Frontal cortex (tissue), 4 donors: ENCODE data around the gene ADGRL3. TPM values are rescaled to one million over a fixed set of nuclear protein-coding genes. Genes with fewer than 3 reads are reported as not detected.
"Not testable (repeated sequence)": the region's sequence is repeated elsewhere in the genome, so short reads cannot be mapped to it uniquely, and the experiment has no call there.

ENCODE experiments used
- DNase-seq, 2 donors: peaks; one replicate each; pipeline ENCODE4 v3.0.0; 2012; ENCODE audit warnings: low spot score in 2 of 2
- FAIRE-seq: peaks from 2 replicates; lab custom pipeline; 2012; peaks lifted over from hg19 to GRCh38; lab: Jason Lieb, UNC
- total RNA-seq: library from RNA; depleted of rRNA; stranded (reverse); fragments of >200 nt; gene quantifications from one replicate; pipeline ENCODE4 v1.2.3, GENCODE V29; 2014
- donor health status: control.
- donor health status: control.
- donor health status: control.

The ADGRL3 gene
- total RNA-seq, 1 donor from 2014 or later = 302 TPM

DNA sequence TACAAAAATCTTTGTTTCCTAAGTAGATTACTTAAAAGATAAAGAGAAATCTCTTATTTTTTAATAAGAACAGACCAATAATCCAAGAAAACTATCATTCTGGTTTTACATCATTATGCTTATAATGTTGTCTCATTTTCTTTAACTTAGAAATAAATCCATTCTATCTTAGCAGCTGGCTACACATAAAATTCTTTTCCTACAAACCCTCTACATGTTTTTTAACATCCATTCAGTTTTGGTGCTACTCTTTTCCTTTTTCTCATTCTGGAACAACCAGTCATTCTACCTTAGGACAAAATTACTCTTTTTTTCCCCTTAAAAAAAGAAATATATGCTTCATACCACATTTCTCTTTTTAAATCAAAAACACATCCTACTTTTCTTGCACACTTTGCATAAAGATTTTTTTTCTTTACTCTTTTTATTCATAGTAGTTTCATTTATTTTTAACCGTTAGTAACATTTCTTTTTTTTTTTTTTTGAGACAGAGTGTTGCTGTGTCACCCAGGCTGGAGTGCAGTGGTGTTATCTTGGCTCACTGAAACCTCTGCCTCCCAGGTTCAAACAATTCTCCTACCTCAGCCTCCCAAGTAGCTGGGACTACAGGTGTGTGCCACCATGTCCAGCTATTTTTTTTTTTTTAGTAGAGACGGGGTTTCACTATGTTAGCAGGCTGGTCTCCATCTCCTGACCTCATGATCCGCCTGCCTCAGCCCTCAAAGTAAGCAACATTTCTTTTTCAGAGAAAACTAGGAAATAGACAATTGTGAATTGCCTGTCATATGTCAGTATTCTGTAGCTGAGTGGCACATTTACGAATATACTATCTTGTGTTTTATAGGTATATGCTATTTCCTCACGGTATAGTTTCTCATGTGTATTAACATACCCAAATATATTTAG lies 562.8 kb downstream of the ADGRL3 start:
- no peak for DNase-seq

DNA sequence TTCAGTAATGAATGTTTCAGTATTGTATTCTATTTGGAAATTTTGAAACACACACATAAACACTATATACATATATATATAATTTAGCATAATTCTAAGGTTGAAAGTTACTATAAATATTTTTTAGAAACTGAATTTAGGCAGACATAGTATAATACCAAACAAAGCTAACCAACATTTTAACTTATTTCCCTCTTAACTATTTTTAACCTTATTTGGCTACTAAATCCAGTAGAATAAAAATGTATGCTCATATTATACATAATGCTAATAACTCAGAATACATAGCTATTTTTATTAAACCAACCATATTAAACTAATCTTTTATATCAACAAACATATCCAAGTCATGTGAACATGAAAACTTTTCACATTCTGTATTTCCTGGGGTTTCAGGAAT lies 563.6 kb downstream of the ADGRL3 start:
- FAIRE-seq (peak; percentile 78), DNase-seq (no peak)

More for the DNA sequence above, 562.8 kb downstream of the ADGRL3 start:
- FAIRE-seq = peak; percentile 10

DNA sequence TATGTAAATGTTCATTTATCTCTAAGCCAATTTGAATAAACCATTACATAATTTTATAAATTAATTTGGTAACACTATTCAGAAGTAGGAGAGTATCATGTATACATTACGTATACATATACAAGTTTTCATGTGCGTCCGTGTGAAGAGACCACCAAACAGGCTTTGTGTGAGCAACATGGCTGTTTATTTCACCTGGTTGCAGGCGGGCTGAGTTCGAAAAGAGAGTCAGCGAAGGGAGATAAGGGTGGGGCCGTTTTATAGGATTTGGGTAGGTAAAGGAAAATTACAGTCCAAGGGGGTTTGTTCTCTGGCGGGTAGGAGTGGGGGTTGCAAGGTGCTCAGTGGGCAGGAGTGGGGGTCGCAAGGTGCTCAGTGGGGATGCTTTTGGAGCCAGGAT lies 564.0 kb downstream of the ADGRL3 start:
- not testable (repeated sequence) for FAIRE-seq, DNase-seq

DNA sequence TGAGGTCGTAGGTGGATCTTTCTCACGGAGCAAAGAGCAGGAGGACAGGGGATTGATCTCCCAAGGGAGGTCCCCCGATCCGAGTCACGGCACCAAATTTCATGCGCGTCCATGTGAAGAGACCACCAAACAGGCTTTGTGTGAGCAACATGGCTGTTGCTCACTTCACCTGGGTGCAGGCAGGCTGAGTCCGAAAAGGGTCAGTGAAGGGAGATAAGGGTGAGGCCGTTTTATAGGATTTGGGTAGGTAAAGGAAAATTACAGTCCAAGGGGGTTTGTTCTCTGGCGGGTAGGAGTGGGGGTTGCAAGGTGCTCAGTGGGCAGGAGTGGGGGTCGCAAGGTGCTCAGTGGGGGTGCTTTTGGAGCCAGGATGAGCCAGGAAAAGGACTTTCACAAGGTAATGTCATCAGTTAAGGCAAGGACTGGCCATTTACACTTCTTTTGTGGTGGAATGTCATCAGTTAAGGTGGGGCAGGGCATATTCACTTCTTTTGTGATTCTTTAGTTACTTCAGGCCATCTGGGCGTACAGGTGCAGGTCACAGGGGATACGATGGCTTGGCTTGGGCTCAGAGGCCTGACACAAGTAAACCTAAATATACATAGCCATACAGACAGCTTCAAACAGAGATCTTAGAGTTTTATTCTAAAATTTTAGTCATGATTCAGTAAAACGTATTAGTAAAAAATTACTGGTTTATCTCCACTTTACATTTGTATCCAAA lies 569.5 kb downstream of the ADGRL3 start:
- not testable (repeated sequence) for FAIRE-seq, DNase-seq

DNA sequence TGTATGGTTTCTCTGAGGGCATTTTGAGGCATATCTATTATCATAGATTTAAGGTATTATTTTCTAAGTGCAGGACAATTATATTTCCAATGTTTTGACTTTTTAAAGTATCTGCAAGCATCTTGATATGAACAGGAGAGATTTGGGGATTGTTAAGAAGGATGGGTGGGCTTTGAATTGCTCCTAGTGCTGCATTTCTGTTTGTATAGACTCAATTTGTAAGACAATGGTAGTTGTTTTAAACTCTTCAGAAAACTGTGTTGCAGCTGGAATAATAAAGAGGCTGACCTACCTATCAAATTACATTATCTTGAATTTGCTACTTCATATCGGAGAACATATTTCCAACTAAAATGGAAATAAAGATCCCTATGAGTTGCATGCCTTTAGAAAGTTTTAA lies 570.3 kb downstream of the ADGRL3 start:
- DNase-seq (no peak), FAIRE-seq (no peak)

DNA sequence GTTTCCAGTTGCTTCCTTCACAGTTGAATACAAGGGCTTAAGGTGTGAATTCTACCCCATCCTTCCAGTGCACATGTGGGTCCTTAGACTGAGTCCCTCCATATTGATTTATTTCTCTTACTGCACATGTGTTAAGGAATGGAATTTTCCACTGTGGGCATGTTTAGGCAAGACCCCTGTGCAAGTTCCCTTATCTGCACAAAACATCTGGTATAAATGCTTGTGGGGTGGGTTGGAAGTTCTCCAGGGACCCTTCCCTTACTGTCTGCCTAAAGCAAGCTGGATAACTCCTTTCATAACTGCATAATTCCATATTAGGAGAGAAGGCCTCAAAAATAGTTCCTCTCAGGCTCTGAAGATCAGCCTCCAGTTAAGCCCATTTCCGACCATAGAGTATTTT lies 570.9 kb downstream of the ADGRL3 start:
- DNase-seq (no peak), FAIRE-seq (no peak)

DNA sequence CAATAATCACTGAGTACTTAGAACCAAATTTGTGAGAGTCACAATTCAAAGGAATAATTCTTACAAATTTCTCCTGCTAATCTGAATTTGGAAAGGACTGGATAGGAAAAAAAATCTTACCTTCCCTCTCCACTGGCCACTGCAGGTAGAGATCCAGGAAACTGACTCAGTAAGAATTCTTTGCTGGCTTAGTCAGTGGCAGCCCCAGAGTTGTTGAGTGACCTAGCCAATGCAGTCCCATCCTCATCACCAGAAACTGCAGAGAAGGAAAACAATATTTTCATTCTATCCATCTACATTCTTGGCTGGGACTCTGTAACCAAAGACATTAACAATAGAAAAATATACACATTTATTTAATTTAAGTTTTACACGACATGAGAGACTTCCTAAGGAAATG lies 572.0 kb downstream of the ADGRL3 start:
- FAIRE-seq (no peak), DNase-seq (no peak)

DNA sequence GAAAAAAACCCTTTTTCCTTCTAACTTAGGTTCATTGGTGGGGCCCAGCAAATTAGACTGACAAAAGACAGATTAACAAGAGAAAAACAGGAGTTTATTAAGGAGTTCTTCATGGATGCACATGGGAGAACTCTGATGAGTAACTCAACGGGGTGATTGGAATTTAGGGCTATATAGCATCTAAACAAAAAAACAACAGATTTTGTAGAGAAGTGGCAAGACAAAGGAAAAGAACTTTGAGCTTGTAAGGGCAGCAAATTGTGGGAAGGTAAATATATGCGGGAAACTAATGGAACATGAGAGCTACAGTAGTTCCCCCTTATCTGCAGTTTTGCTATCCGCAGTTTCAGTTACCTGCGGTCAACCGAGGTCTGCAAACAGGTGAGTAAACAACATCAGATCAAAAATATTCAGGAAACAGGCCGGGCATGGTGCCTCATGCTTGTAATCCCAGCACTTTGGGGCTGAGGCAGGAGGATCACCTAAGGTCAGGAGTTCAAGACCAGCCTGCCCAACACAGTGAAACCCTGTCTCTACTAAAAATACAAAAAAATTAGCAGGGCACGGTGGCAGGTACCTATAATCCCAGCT lies 573.6 kb downstream of the ADGRL3 start:
- no peak for FAIRE-seq

DNA sequence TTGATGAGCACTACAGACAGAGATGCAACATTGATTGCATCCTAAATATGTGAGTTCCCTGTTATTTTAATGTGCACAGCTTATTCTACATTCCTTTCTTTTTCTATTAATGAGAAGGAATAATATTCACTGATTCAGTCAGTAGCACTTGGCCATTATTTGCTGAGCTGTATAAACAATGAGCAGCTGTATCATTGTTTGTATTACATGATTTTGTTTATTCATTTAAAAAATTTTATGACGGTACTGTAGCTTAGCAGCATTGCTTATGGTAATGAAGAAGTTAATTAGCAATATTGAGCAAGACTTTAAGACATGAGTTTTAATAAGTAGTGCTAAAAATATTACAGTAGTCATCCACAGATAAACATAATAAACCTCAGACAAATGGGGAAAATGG lies 582.0 kb downstream of the ADGRL3 start:
- FAIRE-seq (no peak), DNase-seq (no peak)

More for the DNA sequence above, 573.6 kb downstream of the ADGRL3 start:
- DNase-seq = no peak

DNA sequence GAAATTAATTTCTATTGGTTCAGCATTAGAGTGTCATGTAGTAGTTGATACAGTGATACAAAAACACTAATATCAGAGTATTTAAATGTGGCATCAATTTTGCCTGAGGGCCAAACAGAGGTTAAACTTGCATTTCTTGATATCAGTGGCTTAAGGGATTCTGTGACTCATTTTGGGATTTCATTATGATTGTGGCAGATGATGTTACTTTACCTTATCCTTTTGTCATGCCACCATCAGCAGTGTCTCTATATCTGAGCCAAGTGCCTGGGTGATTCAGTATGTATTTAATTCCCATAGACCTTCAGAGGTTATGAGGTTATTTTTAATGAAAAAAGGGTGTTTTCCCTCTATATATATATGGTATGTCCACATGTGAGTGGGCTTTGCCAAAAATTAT lies 582.9 kb downstream of the ADGRL3 start:
- DNase-seq = no peak
- no peak for FAIRE-seq

DNA sequence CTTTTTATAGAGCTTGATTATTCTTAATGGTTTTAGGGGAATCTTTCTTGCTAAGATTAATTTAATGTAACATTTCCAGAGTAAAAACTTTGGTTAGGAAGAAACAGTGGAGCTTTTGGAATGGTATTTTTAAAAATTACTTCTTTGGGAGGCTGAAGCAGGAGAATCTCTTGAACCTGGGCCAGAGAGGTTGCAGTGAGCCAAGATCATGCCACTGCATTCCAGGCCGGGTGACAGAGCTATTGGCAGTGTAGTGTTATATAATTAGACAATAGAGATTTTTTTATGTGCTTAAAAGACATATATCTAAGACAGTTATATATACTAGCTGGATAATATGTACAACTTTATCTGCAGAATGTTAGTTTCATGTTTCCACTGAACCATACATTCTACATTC lies 585.6 kb downstream of the ADGRL3 start:
- no peak for DNase-seq
- no peak for FAIRE-seq

DNA sequence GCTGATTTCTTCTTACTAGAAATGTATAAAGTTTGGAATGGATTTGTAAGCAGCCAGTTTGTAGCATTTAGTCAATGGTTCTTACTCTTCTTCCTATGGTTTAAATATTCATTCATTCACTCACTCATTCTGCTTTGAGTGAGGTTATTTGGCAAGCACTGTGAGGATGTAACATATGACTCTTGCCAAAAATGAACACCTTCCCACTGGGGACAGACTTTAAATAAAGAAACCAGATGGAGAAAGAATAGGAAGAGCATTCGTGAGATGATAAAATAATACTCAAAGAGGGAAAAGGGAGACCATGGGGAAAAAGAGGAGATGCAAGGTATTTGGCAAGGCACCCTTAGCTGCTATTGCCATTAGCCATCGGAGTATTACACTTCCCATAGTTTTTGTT lies 586.1 kb downstream of the ADGRL3 start:
- FAIRE-seq = no peak
- DNase-seq = no peak

DNA sequence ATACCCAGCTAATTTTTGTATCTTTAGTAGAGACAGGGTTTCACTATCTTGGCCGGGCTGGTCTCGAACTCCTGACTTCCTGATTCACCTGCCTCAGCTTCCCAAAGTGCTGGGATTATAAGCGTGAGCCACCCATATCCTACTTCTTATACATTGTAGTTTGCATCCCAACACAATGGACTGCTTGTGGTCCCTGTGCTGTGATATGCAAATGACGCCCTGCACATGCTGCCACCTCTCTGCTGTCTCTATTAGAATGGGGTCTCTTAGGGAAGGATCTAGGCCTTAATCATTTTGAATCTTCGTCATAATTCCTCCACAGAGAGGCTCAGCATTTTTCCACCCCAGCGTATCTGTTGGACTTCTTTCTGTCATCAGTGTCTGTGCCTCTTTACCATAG lies 595.9 kb downstream of the ADGRL3 start:
- DNase-seq = no peak
- FAIRE-seq = no peak

DNA sequence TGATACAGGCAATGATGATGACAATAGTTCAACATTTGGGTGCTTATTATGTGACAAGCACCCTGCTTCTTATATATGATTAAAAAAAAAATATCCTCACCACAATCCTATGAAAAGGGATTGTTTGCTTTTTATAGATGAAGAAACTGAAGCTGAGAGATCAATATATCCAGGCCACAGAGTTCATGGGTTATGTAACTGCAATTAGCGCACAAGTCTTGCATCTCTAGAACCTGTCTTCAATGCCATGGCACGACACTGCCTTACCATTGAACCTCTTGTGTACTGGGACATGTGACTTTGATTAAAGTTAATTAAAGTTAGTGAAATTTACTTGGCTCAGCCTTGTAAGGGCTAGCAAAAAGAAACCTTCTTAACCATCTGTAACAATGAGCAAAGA lies 599.7 kb downstream of the ADGRL3 start:
- no peak for DNase-seq
- no peak for FAIRE-seq

DNA sequence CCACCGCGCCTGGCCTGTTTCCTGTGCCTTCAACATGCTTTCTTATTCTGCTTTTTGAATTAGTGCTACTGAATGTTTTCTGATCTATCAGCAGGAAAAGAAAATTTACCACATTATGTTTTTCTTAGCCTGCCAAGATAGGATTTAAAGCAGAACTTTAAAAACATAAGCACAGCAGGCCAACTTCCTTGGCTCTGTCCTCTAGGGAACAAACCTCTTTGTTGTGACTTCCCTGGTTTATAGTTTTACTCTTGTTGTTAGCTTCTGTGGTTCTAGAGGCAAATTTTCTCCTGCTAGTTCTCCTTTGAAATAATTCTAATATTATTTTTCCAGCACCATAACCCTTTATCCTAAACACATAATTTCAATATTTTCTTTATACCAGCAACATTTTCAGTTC lies 605.1 kb downstream of the ADGRL3 start:
- DNase-seq = no peak
- FAIRE-seq = no peak

DNA sequence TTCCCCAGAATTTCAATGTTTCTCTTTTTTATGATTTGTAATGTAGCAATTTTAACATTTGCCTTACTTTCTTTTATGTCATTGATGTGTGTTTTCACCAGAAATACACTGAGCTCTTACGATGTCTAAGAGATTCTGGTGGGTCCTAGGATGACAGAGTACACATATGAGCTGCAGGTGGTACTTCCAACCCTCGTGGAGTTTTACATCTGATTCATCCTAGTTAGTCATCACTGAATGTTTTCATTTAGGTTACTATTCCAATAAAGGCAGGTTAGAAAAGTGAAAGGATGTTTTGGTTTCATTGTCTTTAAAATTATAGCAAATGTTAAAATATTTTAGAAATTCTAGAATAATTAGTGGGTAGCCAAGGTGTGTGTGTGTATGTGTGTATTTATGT lies 605.9 kb downstream of the ADGRL3 start:
- no peak for DNase-seq
- FAIRE-seq = no peak

DNA sequence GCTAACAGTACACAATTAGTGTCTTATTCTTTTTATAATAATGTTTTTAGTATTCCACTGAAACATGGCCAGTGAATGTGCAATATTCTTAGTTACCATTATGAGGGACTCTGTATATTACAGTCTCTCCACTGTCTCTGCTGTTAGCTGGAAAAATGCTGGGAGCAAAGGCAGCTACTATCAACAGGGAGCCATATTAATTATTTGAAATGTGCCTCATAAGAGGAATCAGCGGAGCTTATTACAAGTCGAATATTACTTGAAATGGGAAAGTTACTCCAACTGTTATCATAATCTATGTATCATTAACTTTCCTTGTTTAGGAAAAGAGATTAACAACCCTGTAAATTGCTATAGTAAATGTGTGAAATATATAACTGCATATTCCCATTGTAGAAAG lies 612.0 kb downstream of the ADGRL3 start:
- DNase-seq (no peak), FAIRE-seq (no peak)

DNA sequence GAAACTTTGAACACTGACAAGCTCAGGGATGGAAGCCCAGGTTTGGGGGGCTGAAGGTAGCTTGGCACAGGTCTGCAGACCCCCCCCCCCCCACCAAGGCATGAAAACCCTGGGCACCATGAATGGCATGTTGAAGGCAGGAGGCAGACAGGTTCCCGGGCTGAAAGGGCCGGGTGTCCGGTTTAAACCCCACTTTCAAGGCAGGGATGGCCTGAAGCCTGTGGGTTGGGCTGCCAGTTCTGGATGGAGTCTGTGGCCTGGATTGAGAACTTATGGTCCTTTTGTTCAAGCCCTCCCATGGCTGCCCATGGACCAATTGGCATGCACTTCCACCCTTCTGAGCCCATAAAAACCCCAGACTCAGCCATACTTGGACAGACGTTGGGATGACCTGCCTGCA lies 616.9 kb downstream of the ADGRL3 start:
- no peak for DNase-seq
- no peak for FAIRE-seq

DNA sequence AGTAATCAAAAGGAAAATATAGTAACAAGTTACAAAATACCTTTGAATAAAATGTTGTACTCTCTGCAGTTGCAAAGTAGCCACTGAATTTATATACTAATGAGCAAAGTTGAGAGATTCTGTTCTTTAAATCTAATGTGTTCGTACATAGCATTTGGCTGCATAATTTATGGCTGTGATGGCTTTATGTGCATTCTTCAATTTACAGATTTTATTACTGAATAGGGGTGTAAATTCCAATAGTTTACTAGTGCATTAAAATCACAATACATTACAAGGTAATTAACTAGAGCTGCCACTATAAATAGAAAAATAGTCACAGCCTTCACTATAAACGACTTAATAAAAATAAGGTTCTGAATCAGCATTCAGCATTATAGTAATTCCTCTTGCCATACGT lies 620.0 kb downstream of the ADGRL3 start:
- DNase-seq (no peak), FAIRE-seq (no peak)

DNA sequence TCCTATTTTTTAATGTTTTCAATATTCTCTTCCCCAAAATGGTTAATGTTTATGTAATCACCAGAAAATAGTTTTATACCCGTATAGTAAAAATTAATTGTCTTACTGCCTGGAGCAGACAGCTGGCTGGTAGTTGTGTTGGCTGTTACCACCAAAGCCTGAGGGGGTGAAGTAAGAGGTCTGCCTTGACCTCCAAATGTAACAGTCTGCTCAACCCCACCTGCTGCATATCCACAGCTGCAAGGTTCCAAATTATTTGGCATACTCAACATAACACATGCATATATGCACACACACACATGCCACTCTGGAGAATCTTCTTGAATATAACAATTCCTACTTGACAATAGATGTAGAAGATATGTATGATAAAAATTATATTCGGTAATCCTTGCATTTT lies 624.3 kb downstream of the ADGRL3 start:
- DNase-seq = no peak
- no peak for FAIRE-seq

DNA sequence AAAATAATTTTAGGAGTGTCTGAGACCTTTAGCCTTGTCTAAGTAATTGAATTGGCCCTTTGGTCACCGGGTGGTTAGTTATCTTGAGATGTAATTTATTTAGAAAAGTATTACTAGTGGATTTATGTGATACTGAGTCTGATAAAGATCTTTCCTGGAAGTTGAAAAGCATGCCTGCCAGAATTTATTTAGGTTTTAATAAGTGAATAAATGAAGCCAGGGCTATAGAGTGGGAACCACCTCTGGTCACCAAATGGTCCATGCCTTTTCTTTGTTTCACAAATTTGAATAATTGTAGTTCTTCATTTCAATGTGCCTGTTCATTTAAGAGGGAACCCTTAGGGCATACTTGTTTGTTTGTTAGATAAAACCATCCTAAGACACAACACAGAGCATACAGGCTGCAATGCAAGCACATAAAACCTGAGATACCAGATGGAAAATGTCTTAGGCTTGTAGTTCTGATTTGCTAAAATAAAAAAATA lies 627.8 kb downstream of the ADGRL3 start:
- DNase-seq (no peak), FAIRE-seq (no peak)
